BLaER1 treated with 17β-estradiol and CSF1 and Interleukin-3, amounts not matched to agents 10 nM and 100 nM (cell line): ENCODE measurements around the gene CAPSL.

Experiments used
- H3K27ac ChIP-seq, 11 experiments: shearing (Covaris generic); formaldehyde crosslinking; 2 replicates each; pipeline ENCODE4 v1.8.1; 2022
- H3K27me3 ChIP-seq, 11 experiments: shearing (Covaris generic); formaldehyde crosslinking; 2 replicates each; pipeline ENCODE4 v1.8.1; 2022
- H3K36me3 ChIP-seq, 11 experiments: shearing (Covaris generic); formaldehyde crosslinking; 2 replicates each; pipeline ENCODE4 v1.8.1; 2022
- H3K4me1 ChIP-seq, 10 experiments: shearing (Covaris generic); formaldehyde crosslinking; 2 replicates each; pipeline ENCODE4 v1.8.1; 2022
- H3K4me2 ChIP-seq, 11 experiments: shearing (Covaris generic); formaldehyde crosslinking; 2 replicates each; pipeline ENCODE4 v1.8.1; 2022
- H3K4me3 ChIP-seq, 10 experiments: shearing (Covaris generic); formaldehyde crosslinking; 2 replicates each; pipeline ENCODE4 v1.8.1; 2022
- H3K9ac ChIP-seq, 11 experiments: shearing (Covaris generic); formaldehyde crosslinking; 2 replicates each; pipeline ENCODE4 v1.8.1; 2022
- H3K9me3 ChIP-seq, 11 experiments: shearing (Covaris generic); formaldehyde crosslinking; replicated peaks in 1 of 11; 2 replicates each; pipeline ENCODE4 v1.8.1; 2022
- H4K20me1 ChIP-seq, 11 experiments: shearing (Covaris generic); formaldehyde crosslinking; 2 replicates each; pipeline ENCODE4 v1.8.1; 2022
- Cebpa-rat ChIP-seq, 11 experiments: shearing (Covaris generic); IDR thresholded peaks; 2 replicates each; pipeline ENCODE4 v1.8.1; 2022

Gene CAPSL

GRCh38 chr5:35887321-35888100, 50.9 kb downstream of the CAPSL start:
- peaks cover 31 to 45% (median 35%) of the 10 kb centered on the region in 11 experiments for H3K9me3 ChIP-seq
- H3K36me3 ChIP-seq: peaks cover 0 to 26% (median 0%) of the 10 kb centered on the region in 11 experiments; a peak in 5 of 22 replicates
- no peaks in the 10 kb centered on the region for H4K20me1 ChIP-seq
- H3K27me3 ChIP-seq: no peaks in the 10 kb centered on the region
- H3K27ac ChIP-seq: peak overlapping the region in 8 of 11 experiments; percentile 68 to 99 (median 96); a peak in 16 of 22 replicates
- H3K9ac ChIP-seq: peak overlapping the region in 7 of 11 experiments; percentile 19 to 91 (median 60); a peak in 12 of 22 replicates
- H3K4me3 ChIP-seq: no peak overlapping the region; a peak in 1 of 20 replicates
- TF ChIP-seq Cebpa-rat (IDR thresholded peaks at IDR 0.05): no peak
- peaks cover 41 to 79% (median 61%) of the 10 kb centered on the region in 10 experiments for H3K4me1 ChIP-seq
- H3K4me2 ChIP-seq: peak overlapping the region in 9 of 11 experiments; percentile 44 to 70 (median 51); a peak in 17 of 22 replicates

- peaks cover 52 to 91% (median 72%) of the 10 kb centered on the region in 10 experiments for H3K4me1 ChIP-seq
- H3K4me3 ChIP-seq: no peak overlapping the region
- H3K27me3 ChIP-seq: no peaks in the 10 kb centered on the region
- peak overlapping the region; percentile 21 to 94 (median 72); a peak in 20 of 22 replicates for H3K4me2 ChIP-seq
- peak overlapping the region in 7 of 11 experiments; percentile 52 to 91 (median 83); a peak in 13 of 22 replicates for H3K9ac ChIP-seq
- TF ChIP-seq Cebpa-rat (IDR thresholded peaks at IDR 0.05): no peak
- H3K36me3 ChIP-seq: peaks cover 0 to 24% (median 0%) of the 10 kb centered on the region in 11 experiments; a peak in 5 of 22 replicates
- peaks cover 24 to 37% (median 27%) of the 10 kb centered on the region in 11 experiments for H3K9me3 ChIP-seq
- H3K27ac ChIP-seq: peak overlapping the region in 9 of 11 experiments; percentile 28 to 99 (median 95); a peak in 18 of 22 replicates
- no peaks in the 10 kb centered on the region for H4K20me1 ChIP-seq
Measured at GRCh38 chr5:35886381-35886780, 52.0 kb downstream of the CAPSL start.

DNA sequence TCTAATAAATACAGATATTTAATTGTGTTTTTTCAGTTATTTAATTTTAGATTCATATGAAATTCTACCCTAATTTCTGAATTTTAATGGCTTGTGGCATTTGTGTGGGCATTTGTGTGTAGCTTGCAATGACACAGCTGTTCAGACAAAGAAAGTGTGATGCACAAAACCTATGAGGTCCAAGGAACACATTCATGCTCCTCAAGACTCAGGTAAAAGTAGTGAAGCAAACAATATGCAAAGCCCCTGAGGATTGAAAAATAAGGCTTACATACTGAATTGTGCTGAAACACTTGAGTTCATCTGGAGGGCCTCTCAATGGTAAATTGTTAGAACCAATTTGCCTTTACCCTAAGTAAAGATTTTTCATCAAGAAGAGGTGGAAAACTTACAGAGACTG, 53.6 kb downstream of the CAPSL start:
- TF ChIP-seq Cebpa-rat (IDR thresholded peaks at IDR 0.05): peak in 2 of 11 experiments; percentile 8 to 20; a peak in 3 of 22 replicates
- H3K27ac ChIP-seq: peak overlapping the region in 10 of 11 experiments; percentile 70 to 99 (median 94); a peak in 21 of 22 replicates
- H3K27me3 ChIP-seq: no peaks in the 10 kb centered on the region
- no peaks in the 10 kb centered on the region for H4K20me1 ChIP-seq
- H3K36me3 ChIP-seq: peaks cover 0 to 18% (median 1%) of the 10 kb centered on the region in 11 experiments; a peak in 7 of 22 replicates
- peak overlapping the region in 2 of 10 experiments; percentile 21 to 24; a peak in 5 of 20 replicates for H3K4me3 ChIP-seq
- H3K4me1 ChIP-seq: peaks cover 69 to 92% (median 83%) of the 10 kb centered on the region in 10 experiments
- peak overlapping the region in 9 of 11 experiments; percentile 53 to 91 (median 77); a peak in 18 of 22 replicates for H3K9ac ChIP-seq
- peak overlapping the region; percentile 58 to 95 (median 82); a peak in 21 of 22 replicates for H3K4me2 ChIP-seq
- peaks cover 10 to 20% (median 11%) of the 10 kb centered on the region in 11 experiments; a peak in 20 of 22 replicates for H3K9me3 ChIP-seq

GRCh38 chr5:35884191-35884769, 54.1 kb downstream of the CAPSL start:
- Histone ChIP-seq H3K4me2 (peak overlapping the region; percentile 58 to 97 (median 89)), H3K9ac (peak overlapping the region in 10 of 11 experiments; percentile 38 to 91 (median 77); a peak in 19 of 22 replicates), H3K27me3 (no peaks in the 10 kb centered on the region), H3K27ac (peak overlapping the region; percentile 24 to 99 (median 93); a peak in 21 of 22 replicates), H3K36me3 (peaks cover 0 to 23% (median 6%) of the 10 kb centered on the region in 11 experiments; a peak in 10 of 22 replicates), H3K4me3 (peak overlapping the region in 6 of 10 experiments; percentile 21 to 53 (median 34); a peak in 9 of 20 replicates), H3K9me3 (peaks cover 5 to 16% (median 6%) of the 10 kb centered on the region in 11 experiments; a peak in 19 of 22 replicates), H3K4me1 (peaks cover 73 to 92% (median 87%) of the 10 kb centered on the region in 10 experiments), H4K20me1 (no peaks in the 10 kb centered on the region)
- TF ChIP-seq Cebpa-rat (IDR thresholded peaks at IDR 0.05): peak in 8 of 11 experiments; percentile 44 to 97 (median 83); a peak in 14 of 22 replicates

DNA sequence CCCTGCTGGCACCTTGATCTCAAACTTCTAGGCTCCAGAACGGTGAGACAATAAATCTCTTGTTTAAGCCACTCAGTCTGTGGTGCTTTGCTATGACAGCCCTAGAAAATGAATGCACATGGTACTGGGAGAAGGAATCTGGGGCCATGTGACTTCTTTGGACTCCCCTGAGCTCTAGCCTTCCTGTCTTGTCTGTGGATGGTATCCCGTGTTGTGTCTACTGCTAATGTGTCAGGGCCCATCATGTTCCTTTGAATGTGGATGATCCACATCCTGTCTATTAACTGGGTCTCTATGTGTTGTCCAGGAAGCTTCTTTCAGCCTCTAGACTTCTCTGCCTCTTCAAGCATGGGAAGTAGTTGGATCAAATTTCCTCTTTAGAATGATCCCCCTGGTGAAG, 56.7 kb downstream of the CAPSL start:
- Histone ChIP-seq H4K20me1 (peaks cover 0 to 13% (median 0%) of the 10 kb centered on the region in 11 experiments; a peak in 2 of 22 replicates), H3K9ac (peak overlapping the region in 8 of 11 experiments; percentile 19 to 91 (median 80); a peak in 14 of 22 replicates), H3K27me3 (no peaks in the 10 kb centered on the region), H3K4me1 (peaks cover 94 to 99% (median 97%) of the 10 kb centered on the region in 10 experiments), H3K4me2 (peak overlapping the region; percentile 34 to 97 (median 89)), H3K27ac (peak overlapping the region in 10 of 11 experiments; percentile 30 to 99 (median 94); a peak in 19 of 22 replicates), H3K4me3 (no peak overlapping the region), H3K36me3 (peaks cover 0 to 49% (median 30%) of the 10 kb centered on the region in 11 experiments; a peak in 17 of 22 replicates), H3K9me3 (no peaks in the 10 kb centered on the region)
- no peak for TF ChIP-seq Cebpa-rat (IDR thresholded peaks at IDR 0.05)

DNA sequence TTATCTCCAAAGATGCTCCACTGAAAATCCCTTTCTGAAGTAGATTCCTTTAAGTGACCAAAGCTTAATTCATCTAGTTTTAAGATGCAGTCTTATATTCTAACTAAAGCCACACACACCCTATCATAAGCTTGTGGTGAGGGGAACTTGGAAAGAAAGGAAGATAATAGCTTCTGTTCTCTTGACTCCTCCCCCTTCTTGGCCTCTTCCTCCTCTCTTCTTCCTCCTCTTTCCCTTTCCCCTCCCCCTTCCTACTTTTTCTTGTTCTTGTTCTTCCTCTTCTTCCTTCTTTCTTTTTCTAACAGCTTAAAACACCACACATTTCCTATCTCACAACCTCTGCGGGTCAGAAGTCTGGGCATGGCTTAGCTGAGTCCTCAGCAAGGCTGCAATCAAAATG, 58.3 kb downstream of the CAPSL start:
- H4K20me1 ChIP-seq: peaks cover 0 to 14% (median 0%) of the 10 kb centered on the region in 11 experiments; a peak in 3 of 22 replicates
- H3K9me3 ChIP-seq: no peaks in the 10 kb centered on the region
- H3K4me1 ChIP-seq: peaks cover 94 to 100% (median 98%) of the 10 kb centered on the region in 10 experiments
- peak overlapping the region in 10 of 11 experiments; percentile 59 to 99 (median 94); a peak in 20 of 22 replicates for H3K27ac ChIP-seq
- no peaks in the 10 kb centered on the region for H3K27me3 ChIP-seq
- no peak for TF ChIP-seq Cebpa-rat (IDR thresholded peaks at IDR 0.05)
- H3K9ac ChIP-seq: peak overlapping the region in 5 of 11 experiments; percentile 5 to 83 (median 43); a peak in 6 of 22 replicates
- no peak overlapping the region for H3K4me3 ChIP-seq
- H3K36me3 ChIP-seq: peaks cover 0 to 65% (median 46%) of the 10 kb centered on the region in 11 experiments; a peak in 18 of 22 replicates
- peak overlapping the region; percentile 58 to 97 (median 89) for H3K4me2 ChIP-seq

DNA sequence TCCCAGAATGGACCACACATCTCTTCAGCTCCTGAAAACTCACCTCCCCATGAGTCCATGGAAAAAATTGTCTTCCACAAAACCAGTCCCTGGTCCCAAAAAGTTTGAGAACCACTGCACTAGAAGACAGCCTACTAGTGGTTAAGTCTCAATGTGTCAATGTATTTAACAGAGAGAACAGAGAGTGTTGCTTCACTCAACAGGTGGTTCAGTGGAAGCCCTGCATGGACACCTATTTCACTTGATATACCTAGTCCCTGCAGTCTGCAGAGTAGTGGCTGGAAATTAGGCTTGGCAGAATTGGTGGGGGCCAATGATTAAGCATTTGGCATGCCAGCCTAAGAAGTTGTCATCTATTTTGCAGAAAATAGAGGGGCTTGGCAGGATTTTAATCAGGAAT, 58.8 kb downstream of the CAPSL start:
- peak overlapping the region; percentile 58 to 97 (median 89) for H3K4me2 ChIP-seq
- H3K27me3 ChIP-seq: no peaks in the 10 kb centered on the region
- H3K9ac ChIP-seq: peak overlapping the region in 3 of 11 experiments; percentile 1 to 43 (median 22); a peak in 3 of 22 replicates
- peak overlapping the region in 9 of 11 experiments; percentile 77 to 99 (median 95); a peak in 14 of 22 replicates for H3K27ac ChIP-seq
- H3K4me1 ChIP-seq: peaks cover 92 to 100% (median 97%) of the 10 kb centered on the region in 10 experiments
- no peak overlapping the region for H3K4me3 ChIP-seq
- H3K9me3 ChIP-seq: no peaks in the 10 kb centered on the region
- H3K36me3 ChIP-seq: peaks cover 0 to 70% (median 51%) of the 10 kb centered on the region in 11 experiments; a peak in 18 of 22 replicates
- TF ChIP-seq Cebpa-rat (IDR thresholded peaks at IDR 0.05): no peak
- H4K20me1 ChIP-seq: peaks cover 0 to 14% (median 0%) of the 10 kb centered on the region in 11 experiments; a peak in 3 of 22 replicates

DNA sequence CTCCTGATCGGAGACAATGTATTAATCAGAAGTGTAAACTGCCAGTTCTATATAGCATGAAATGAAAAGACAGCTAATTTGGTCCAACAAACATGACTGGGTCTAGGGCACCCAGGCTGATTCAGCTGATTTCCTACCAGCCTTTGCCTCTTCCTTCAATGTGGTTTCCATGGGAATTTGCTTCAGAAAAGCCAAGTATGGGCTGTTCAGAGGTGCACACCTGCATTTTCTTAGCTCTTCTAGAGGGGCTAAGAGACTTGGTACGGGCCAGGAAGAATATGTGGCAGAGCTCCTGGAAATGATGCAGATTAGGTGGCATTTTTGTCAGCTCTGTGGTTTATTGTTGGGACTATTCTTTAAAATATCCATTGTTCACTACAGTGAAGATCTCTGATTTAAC, 59.3 kb downstream of the CAPSL start:
- Histone ChIP-seq H4K20me1 (peaks cover 0 to 14% (median 0%) of the 10 kb centered on the region in 11 experiments; a peak in 3 of 22 replicates), H3K4me3 (no peak overlapping the region), H3K9ac (peak overlapping the region in 2 of 11 experiments; percentile 12 to 40; a peak in 2 of 22 replicates), H3K36me3 (peaks cover 3 to 75% (median 57%) of the 10 kb centered on the region in 11 experiments; a peak in 18 of 22 replicates), H3K4me1 (peaks cover 87 to 100% (median 100%) of the 10 kb centered on the region in 10 experiments), H3K9me3 (no peaks in the 10 kb centered on the region), H3K4me2 (peak overlapping the region; percentile 58 to 97 (median 89)), H3K27ac (peak overlapping the region in 8 of 11 experiments; percentile 89 to 99 (median 96); a peak in 15 of 22 replicates), H3K27me3 (no peaks in the 10 kb centered on the region)
- no peak for TF ChIP-seq Cebpa-rat (IDR thresholded peaks at IDR 0.05)
